GM21381 (cell line): Measurements from ENCODE around the gene CS.

ENCODE experiments used
- ATAC-seq: cut with Tn5 transposase; IDR thresholded peaks from one replicate; pipeline ENCODE4 v1.9.1; 2021; ENCODE audit warnings: mild to moderate bottlenecking, moderate library complexity; ENCODE audit not compliant: unreplicated experiment

Gene CS

GRCh38 chr12:56221757-56222530, 78.2 kb downstream of the CS start, which contains the start of gene RNF41:
Gene RNF41 (minus strand): TSS chr12:56221922. CDS start chr12:56214047, 7,875 bp downstream.
- peak; percentile 76 for ATAC-seq
